ENCODE data around the gene SLC24A3. TPM values are rescaled to one million over a fixed set of nuclear protein-coding genes. Genes with fewer than 3 reads are reported as not detected.

The SLC24A3 gene
- total RNA-seq, 1 donor from 2014 or later: 14.0 TPM

DNA sequence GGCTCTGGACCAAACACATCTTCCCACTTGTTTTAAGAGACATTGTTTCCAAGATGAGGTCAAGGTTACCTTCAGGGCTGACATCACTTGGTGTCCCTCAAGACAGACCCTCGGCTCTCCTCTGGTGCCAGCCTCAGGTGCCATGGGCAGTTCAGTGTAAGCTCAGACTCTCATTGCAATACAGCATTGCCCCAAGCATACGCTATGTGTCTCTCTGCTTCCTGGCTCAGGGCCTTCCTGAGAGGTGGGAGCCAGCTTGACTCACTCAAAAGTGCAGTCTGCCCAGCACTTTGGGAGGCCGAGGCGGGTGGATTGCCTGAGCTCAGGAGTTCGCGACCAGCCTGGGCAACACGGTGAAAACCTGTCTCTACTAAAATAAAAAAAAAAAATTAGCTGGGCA is 51.7 kb downstream of the SLC24A3 start:
- Mint-ChIP-seq H3K4me3 (no peak overlapping the region), H3K27ac (no peak overlapping the region), H3K4me1 (ENCODE audit: unreplicated experiment) (peaks cover 18% of the 10 kb centered on the region), H3K9me3 (no peaks in the 10 kb centered on the region), H3K27me3 (no peaks in the 10 kb centered on the region), H3K36me3 (no peaks in the 10 kb centered on the region)
- no peak for DNase-seq (ENCODE audit: extremely low spot score, unreplicated experiment)
- TF ChIP-seq, protein P1, sequence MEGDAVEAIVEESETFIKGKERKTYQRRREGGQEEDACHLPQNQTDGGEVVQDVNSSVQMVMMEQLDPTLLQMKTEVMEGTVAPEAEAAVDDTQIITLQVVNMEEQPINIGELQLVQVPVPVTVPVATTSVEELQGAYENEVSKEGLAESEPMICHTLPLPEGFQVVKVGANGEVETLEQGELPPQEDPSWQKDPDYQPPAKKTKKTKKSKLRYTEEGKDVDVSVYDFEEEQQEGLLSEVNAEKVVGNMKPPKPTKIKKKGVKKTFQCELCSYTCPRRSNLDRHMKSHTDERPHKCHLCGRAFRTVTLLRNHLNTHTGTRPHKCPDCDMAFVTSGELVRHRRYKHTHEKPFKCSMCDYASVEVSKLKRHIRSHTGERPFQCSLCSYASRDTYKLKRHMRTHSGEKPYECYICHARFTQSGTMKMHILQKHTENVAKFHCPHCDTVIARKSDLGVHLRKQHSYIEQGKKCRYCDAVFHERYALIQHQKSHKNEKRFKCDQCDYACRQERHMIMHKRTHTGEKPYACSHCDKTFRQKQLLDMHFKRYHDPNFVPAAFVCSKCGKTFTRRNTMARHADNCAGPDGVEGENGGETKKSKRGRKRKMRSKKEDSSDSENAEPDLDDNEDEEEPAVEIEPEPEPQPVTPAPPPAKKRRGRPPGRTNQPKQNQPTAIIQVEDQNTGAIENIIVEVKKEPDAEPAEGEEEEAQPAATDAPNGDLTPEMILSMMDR (conservative IDR thresholded peaks at IDR 0.05): no peak

DNA sequence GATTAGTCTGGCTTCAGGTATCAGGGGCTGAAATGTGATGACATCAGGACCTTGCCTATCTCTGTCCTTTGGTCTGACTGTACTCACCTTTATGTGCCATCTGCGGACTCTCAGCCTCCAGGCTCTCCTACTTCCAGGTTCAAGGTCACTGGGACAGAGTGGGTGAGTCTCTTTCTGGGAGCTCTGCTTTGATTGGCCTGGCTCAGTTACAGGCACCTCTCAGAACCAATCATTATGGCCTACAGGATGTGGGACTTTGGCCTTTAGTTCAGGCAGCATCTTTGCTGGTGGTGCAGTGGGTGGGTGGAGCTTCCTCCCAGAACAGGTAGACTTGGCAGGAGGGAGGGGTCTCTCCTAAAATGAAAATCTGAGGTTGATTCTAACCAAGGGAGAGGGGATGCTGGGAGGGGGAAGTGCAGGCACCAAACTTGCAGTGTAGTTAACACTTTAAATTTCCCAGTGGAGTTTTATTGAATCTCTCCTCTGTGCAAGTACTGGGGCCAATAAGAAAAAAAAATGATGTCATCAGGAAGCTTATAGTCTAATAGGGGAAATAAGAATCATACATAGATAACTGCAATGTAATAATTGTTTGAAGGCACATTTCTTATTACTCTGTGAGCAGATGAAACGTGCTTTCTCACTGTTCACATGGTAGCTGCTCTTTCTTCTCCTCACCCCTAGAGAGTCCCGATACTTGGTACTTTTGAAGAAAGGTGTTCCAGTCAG is 53.4 kb downstream of the SLC24A3 start:
- Mint-ChIP-seq H3K36me3 (no peaks in the 10 kb centered on the region), H3K27ac (no peak overlapping the region), H3K27me3 (no peaks in the 10 kb centered on the region), H3K9me3 (no peaks in the 10 kb centered on the region), H3K4me3 (no peak overlapping the region), H3K4me1 (ENCODE audit: unreplicated experiment) (peaks cover 18% of the 10 kb centered on the region)
- no peak for DNase-seq (ENCODE audit: extremely low spot score, unreplicated experiment)
- TF ChIP-seq, protein P1 (conservative IDR thresholded peaks at IDR 0.05): no peak

- no peaks in the 10 kb centered on the region for H3K27me3 Mint-ChIP-seq
- peaks cover 10% of the 10 kb centered on the region for H3K4me1 Mint-ChIP-seq (ENCODE audit: unreplicated experiment)
- no peaks in the 10 kb centered on the region for H3K9me3 Mint-ChIP-seq
- no peak overlapping the region for H3K4me3 Mint-ChIP-seq
- no peak for DNase-seq (ENCODE audit: extremely low spot score, unreplicated experiment)
- TF ChIP-seq, protein P1 (conservative IDR thresholded peaks at IDR 0.05): no peak
- H3K36me3 Mint-ChIP-seq: no peaks in the 10 kb centered on the region
- H3K27ac Mint-ChIP-seq: no peak overlapping the region
These were observed 56.0 kb downstream of the SLC24A3 start for GRCh38 chr20:19268426-19268825.

DNA sequence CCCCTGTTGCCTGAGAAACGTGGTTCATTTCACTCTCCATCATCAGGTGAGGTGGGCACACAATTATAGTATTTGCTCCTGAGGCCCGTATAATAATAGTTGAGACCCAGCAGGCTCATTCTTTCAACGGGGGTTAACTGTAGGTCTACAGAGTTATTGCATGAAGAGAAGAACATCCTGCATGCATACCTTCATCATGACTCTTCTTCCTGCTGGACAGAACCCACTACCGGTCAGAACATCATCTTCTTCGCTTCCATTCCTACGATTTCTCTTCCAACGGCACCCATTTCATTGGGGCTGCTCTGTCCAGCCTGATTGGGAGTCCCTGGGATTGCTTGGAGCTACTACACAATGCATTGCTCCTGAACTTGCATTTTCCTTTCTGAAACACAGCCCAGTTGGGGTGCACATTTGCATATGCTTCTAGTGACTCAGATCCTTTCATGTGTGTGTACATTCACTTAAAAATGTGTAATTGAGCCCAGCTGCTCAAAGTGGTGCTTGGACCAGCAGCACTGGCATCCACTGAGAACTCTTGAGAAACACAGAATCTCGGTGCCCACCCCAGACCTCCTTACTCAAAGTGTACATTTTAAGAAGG is 57.4 kb downstream of the SLC24A3 start:
- Mint-ChIP-seq H3K27ac (no peak overlapping the region), H3K36me3 (no peaks in the 10 kb centered on the region), H3K4me3 (no peak overlapping the region), H3K27me3 (no peaks in the 10 kb centered on the region), H3K4me1 (ENCODE audit: unreplicated experiment) (peaks cover 11% of the 10 kb centered on the region), H3K9me3 (no peaks in the 10 kb centered on the region)
- no peak for DNase-seq (ENCODE audit: extremely low spot score, unreplicated experiment)
- TF ChIP-seq, protein P1 (conservative IDR thresholded peaks at IDR 0.05): no peak

- no peaks in the 10 kb centered on the region for H3K9me3 Mint-ChIP-seq
- TF ChIP-seq, protein P1 (conservative IDR thresholded peaks at IDR 0.05): no peak
- no peak for DNase-seq (ENCODE audit: extremely low spot score, unreplicated experiment)
These were observed 59.6 kb downstream of the SLC24A3 start for GRCh38 chr20:19271879-19272651.

More at GRCh38 chr20:19271879-19272651, 59.6 kb downstream of the SLC24A3 start:
- Mint-ChIP-seq H3K36me3 (no peaks in the 10 kb centered on the region), H3K4me1 (ENCODE audit: unreplicated experiment) (peaks cover 19% of the 10 kb centered on the region), H3K4me3 (no peak overlapping the region), H3K27ac (no peak overlapping the region), H3K27me3 (no peaks in the 10 kb centered on the region)

Measured in type B pancreatic cell (in vitro differentiated cells).